Right cardiac atrium (tissue), 5 donors: ENCODE measurements around the gene LMAN2. TPM values are rescaled to one million over a fixed set of nuclear protein-coding genes. Genes with fewer than 3 reads are reported as not detected.
"Not testable (repeated sequence)": the region's sequence is repeated elsewhere in the genome, so short reads cannot be mapped to it uniquely, and the experiment has no call there.

ENCODE experiments used
- ATAC-seq, 2 donors: fragments of 200-7000 bp; cut with Tn5 transposase; one replicate each; pipeline versions ENCODE4 v1.8.0 to v1.9.1; 2020; ENCODE audit warnings: moderate library complexity in 2 of 2, mild to moderate bottlenecking in 1 of 2
- DNase-seq, 3 donors: peaks; one replicate each; pipeline ENCODE4 v3.0.0-alpha.2; 2020
- H3K27ac ChIP-seq: one replicate; pipeline ENCODE4 v1.5.1; 2013; ENCODE audit warnings: mild to moderate bottlenecking, low read length, control low read depth, moderate library complexity
- H3K27me3 ChIP-seq: one replicate; pipeline ENCODE4 v1.6.1; 2013; ENCODE audit not compliant: control insufficient read depth, insufficient read depth
- H3K4me1 ChIP-seq: one replicate; pipeline ENCODE4 v1.6.1; 2013; ENCODE audit warnings: low read length; ENCODE audit not compliant: control insufficient read depth, insufficient read depth
- H3K4me3 ChIP-seq: one replicate; pipeline ENCODE4 v1.5.1; 2013; ENCODE audit warnings: low read length, control low read depth
- H3K9me3 ChIP-seq: one replicate; pipeline ENCODE4 v1.6.1; 2013; ENCODE audit warnings: low read length; ENCODE audit not compliant: control insufficient read depth
- WGBS: extraction: QIAGEN DNeasy Blood & Tissue Kit; methylation state at CpG from one replicate; pipeline ENCODE4 v1.1.7; 2013; 5-methylcytosine and 5-hydroxymethylcytosine counted together
- intact Hi-C, 4 donors: fragments of 100-400 bp; cut with DNase I; formaldehyde crosslinking; loops; one replicate each; pipeline versions ENCODE4 v1.11.0 to v1.14.0; 2022 to 2023
- polyA plus RNA-seq: library from polyadenylated mRNA; stranded (reverse); fragments of 200-250 nt; gene quantifications from one replicate; pipeline ENCODE4 v1.2.3, GENCODE V29; 2013
- total RNA-seq, 4 donors: library from RNA; stranded (reverse); fragmentation: NEBNext Ultra II Directional; extraction: Animal tissue kit (Norgen Biotek cat#: 25700); gene quantifications; one replicate each; pipeline ENCODE4 v1.2.1, GENCODE V29; 2021
- donor health status: healthy with polysubstance abuse.
- donor health status: DM: no; HTN: yes; CAD: no.
- donor health status: DM: no; HTN: no; CAD: no.
- donor health status: DM: no; HTN: yes; CAD: no; lungs with severe emphysema.
- donor health status: DM: yes; HTN: yes; CAD: no.

Gene LMAN2
- total and polyA plus RNA-seq, 5 donors, result 59.0 to 109 (median 71.8) TPM

- peak in 1 of 3 donors; percentile 10 for DNase-seq
- H3K4me1 ChIP-seq, ATAC-seq, H3K27me3 ChIP-seq, intact Hi-C loops, H3K4me3 ChIP-seq, H3K9me3 ChIP-seq, H3K27ac ChIP-seq: not testable (repeated sequence)
- WGBS, result 92% methylated on average over 14 of the region's 14 CpGs
Measured at GRCh38 chr5:177343000-177343399, 8.5 kb downstream of the LMAN2 start.

- ATAC-seq, result no peak
- H3K27me3 ChIP-seq, result no peaks in the 10 kb centered on the region
- peak in 1 of 3 donors; percentile 32 for DNase-seq
- WGBS, result 74% methylated on average over 11 of the region's 11 CpGs
- no peak overlapping the region for H3K27ac ChIP-seq
- no peaks in the 10 kb centered on the region for H3K9me3 ChIP-seq
- no peak overlapping the region for H3K4me3 ChIP-seq
- intact Hi-C loops, result no loop called here
- H3K4me1 ChIP-seq, result no peaks in the 10 kb centered on the region
Measured at GRCh38 chr5:177339107-177339638, 12.3 kb downstream of the LMAN2 start.

DNA sequence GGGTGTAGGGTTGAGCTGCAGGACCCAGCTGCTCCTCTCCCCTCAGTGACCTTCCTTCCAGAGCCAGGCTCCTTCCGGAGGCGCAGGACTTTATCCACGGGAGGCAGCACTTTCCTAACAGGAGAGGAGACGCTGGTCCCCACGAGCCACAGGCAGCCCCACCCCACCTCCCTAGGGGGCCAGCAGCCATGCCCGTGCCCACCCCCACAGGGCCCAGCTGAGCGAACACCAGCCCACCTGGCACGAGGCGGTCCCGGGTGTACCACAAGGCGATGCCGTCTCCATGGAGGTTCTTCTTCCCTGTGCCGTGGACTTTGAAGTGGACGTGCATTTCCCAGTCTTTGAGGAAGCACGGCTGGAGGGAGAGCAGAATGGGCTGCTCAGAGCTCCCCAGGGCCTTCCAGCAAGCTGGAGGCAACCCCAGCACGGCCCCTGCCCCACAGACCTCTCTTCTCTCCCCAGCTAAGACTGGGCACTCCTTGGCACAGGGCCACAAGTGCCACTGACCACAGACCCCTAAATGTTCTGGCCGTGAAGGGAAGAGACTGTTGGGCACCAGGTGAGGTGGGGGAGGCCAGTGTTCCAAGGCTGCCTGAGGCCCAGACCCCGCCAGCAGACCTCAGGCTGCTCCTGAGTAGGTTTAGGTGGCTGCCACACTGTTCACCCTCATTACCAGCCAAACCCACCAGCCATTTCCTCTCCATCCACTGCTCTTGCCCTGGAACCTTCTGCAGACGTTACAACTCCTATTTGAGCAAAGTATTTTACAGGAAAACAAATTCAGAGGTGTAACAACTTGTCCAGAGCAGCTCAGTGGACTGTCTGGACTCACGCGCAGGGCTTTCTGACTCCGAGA, 13.0 kb downstream of the LMAN2 start:
- no peaks in the 10 kb centered on the region for H3K9me3 ChIP-seq
- intact Hi-C loops, result no loop called here
- DNase-seq (peak in 1 of 3 donors; percentile 48), ATAC-seq (peak in 1 of 2 donors; percentile 19)
- no peak overlapping the region for H3K27ac ChIP-seq
- no peaks in the 10 kb centered on the region for H3K27me3 ChIP-seq
- no peak overlapping the region for H3K4me3 ChIP-seq
- WGBS, result 85% methylated on average over 22 of the region's 22 CpGs
- no peaks in the 10 kb centered on the region for H3K4me1 ChIP-seq

- Histone ChIP-seq H3K9me3 (no peaks in the 10 kb centered on the region), H3K4me1 (no peaks in the 10 kb centered on the region), H3K27me3 (no peaks in the 10 kb centered on the region), H3K27ac (no peak overlapping the region), H3K4me3 (no peak overlapping the region)
- 94% methylated on average over 36 of the region's 36 CpGs for WGBS
- ATAC-seq, result no peak
- intact Hi-C loops, result no loop called here
- peak in 1 of 3 donors; percentile 37 for DNase-seq
Measured at GRCh38 chr5:177336603-177337494, 14.6 kb downstream of the LMAN2 start.

DNA sequence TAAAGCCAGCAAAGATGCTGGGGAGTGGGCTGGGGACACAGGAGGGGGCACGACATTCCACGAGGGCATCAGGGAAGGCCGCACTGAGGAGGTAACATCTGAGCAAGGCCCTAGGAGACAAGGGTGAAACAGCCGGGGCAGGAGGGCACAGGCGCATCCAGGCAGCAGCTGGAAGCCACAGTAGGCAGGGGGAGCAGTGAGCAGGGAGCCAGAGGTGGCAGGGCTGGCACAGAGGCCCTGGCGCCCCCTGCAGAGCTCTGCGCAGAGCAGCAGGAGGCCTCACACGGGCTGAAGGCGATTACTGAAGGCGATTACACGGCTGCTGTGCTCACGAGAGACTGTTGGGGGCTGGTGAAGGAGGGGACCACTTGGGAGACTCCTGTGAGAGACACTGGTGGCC, 15.4 kb downstream of the LMAN2 start:
- no peaks in the 10 kb centered on the region for H3K4me1 ChIP-seq
- no peaks in the 10 kb centered on the region for H3K9me3 ChIP-seq
- no peak overlapping the region for H3K4me3 ChIP-seq
- DNase-seq (peak in 1 of 3 donors; percentile 27), ATAC-seq (no peak)
- H3K27ac ChIP-seq, result no peak overlapping the region
- 70% methylated on average over 12 of the region's 12 CpGs for WGBS
- intact Hi-C loops, result no loop called here
- no peaks in the 10 kb centered on the region for H3K27me3 ChIP-seq

- Histone ChIP-seq H3K4me3 (no peak overlapping the region), H3K4me1 (no peaks in the 10 kb centered on the region), H3K27ac (no peak overlapping the region), H3K9me3 (no peaks in the 10 kb centered on the region), H3K27me3 (no peaks in the 10 kb centered on the region)
- WGBS, result 74% methylated on average over 7 of the region's 7 CpGs
- intact Hi-C loops, result no loop called here
- peak in 1 of 3 donors; percentile 60 for DNase-seq
- ATAC-seq, result peak; percentile 3 to 10
Measured at GRCh38 chr5:177335701-177336065, 15.8 kb downstream of the LMAN2 start.

GRCh38 chr5:177334781-177335700, 16.4 kb downstream of the LMAN2 start:
- peak in 2 of 3 donors; percentile 69 to 71 for DNase-seq
- no peaks in the 10 kb centered on the region for H3K27me3 ChIP-seq
- no peaks in the 10 kb centered on the region for H3K4me1 ChIP-seq
- no peak overlapping the region for H3K27ac ChIP-seq
- H3K9me3 ChIP-seq, result no peaks in the 10 kb centered on the region
- 79% methylated on average over 21 of the region's 21 CpGs for WGBS
- intact Hi-C loops, result no loop called here
- no peak overlapping the region for H3K4me3 ChIP-seq
- peak; percentile 44 to 60 for ATAC-seq

- no peak overlapping the region for H3K27ac ChIP-seq
Measured at GRCh38 chr5:177334155-177334551, 17.3 kb downstream of the LMAN2 start.

DNA sequence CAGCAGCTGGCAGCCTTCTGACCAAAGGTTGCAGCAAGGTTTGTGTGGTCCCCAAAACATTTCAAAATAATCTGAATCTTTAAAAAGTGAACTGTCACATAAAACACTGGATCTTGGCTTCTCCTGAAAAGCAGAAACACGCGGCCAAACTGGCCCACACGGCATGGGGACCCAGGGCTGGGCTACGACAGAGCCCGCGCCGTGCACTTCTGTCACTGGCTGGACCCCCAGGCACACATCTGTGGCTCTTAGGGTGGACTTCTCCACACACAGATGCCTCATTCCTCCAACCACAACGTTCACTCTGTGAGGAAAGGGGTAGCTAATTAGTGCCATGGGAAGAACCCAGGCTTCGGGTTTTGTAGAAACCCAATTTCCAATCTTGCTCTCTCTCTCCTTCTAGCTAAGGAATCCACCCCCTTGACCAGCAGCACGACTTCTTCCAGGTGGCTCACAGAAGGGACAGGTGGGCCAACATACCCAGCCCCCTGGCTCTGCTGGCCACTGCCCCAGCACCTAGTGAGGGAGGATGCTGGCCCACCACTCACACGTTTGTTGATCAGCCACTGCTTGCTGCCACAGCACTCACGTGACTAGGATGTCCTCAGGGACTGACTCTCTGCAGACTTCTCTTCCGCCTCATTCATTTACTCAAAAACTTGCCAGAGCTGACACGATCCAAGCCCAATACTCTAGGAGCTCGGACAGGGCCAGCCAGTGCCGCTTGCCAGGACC, 17.9 kb downstream of the LMAN2 start:
- 88% methylated on average over 16 of the region's 16 CpGs for WGBS
- no peaks in the 10 kb centered on the region for H3K4me1 ChIP-seq
- H3K9me3 ChIP-seq, result no peaks in the 10 kb centered on the region
- peak in 1 of 3 donors; percentile 31 for DNase-seq
- H3K27me3 ChIP-seq, result no peaks in the 10 kb centered on the region
- intact Hi-C loops, result no loop called here
- H3K27ac ChIP-seq, result no peak overlapping the region
- ATAC-seq, result no peak
- H3K4me3 ChIP-seq, result no peak overlapping the region

More at GRCh38 chr5:177334155-177334551, 17.3 kb downstream of the LMAN2 start:
- DNase-seq (peak in 1 of 3 donors; percentile 45), ATAC-seq (no peak)
- Histone ChIP-seq H3K27me3 (no peaks in the 10 kb centered on the region), H3K4me3 (no peak overlapping the region), H3K9me3 (no peaks in the 10 kb centered on the region), H3K4me1 (no peaks in the 10 kb centered on the region)
- intact Hi-C loops, result no loop called here
- WGBS, result 82% methylated on average over 15 of the region's 15 CpGs

DNA sequence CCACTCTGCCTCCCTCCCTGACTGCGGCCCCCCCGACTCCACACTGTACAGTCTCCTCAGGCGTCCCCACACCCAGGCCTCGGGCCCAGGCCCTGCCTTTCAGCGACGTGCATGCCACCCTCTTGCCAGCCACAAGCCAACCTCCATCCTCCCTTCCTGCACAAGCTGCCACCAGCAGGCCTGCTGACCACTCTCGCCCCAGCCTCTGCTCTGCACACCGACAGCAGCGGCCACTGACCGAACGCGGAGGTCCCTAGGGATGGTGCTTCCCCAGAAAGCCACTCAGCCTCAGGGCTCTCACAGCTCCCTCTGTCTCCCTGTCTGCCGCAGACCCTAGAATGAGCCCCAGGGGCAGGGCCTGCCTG, 18.6 kb downstream of the LMAN2 start:
- Histone ChIP-seq H3K4me1 (no peaks in the 10 kb centered on the region), H3K27me3 (no peaks in the 10 kb centered on the region), H3K9me3 (no peaks in the 10 kb centered on the region), H3K4me3 (no peak overlapping the region), H3K27ac (no peak overlapping the region)
- no peak for ATAC-seq
- no peak for DNase-seq
- intact Hi-C loops, result no loop called here
- WGBS, result 88% methylated on average over 13 of the region's 13 CpGs
